HEK293T (cell line): Measurements from ENCODE around the gene SETD1A.

Experiments used
- CTCF ChIA-PET: fragments of 350-600 bp; formaldehyde crosslinking; extraction: SDS; loops from one replicate; lab custom pipeline; 2021; ENCODE audit warnings: antibody characterized with exemption, inconsistent platforms; lab: Yijun Ruan, JAX
- POLR2A ChIA-PET: fragments of 350-600 bp; formaldehyde crosslinking; extraction: SDS; loops from one replicate; lab custom pipeline; 2020; ENCODE audit warnings: antibody characterized with exemption, inconsistent platforms; lab: Yijun Ruan, JAX
- DNase-seq: peaks from one replicate; pipeline ENCODE4 v3.0.0; 2012; ENCODE audit warnings: mixed read lengths; ENCODE audit errors: extremely low spot score
- ARNT ChIP-seq: fragments of 450-650 bp; IDR thresholded peaks from 2 replicates; pipeline ENCODE4 v1.6.1; 2017; ENCODE audit warnings: mild to moderate bottlenecking
- BHLHE40 ChIP-seq: fragments of 450-650 bp; IDR thresholded peaks from 2 replicates; pipeline ENCODE4 v1.6.1; 2016; ENCODE audit warnings: mild to moderate bottlenecking, moderate library complexity, borderline replicate concordance
- CTBP1 ChIP-seq: fragments of 450-650 bp; IDR thresholded peaks from 2 replicates; pipeline ENCODE4 v1.6.1; 2016; ENCODE audit warnings: borderline replicate concordance
- ELF4 ChIP-seq: fragments of 450-650 bp; IDR thresholded peaks from 2 replicates; pipeline ENCODE4 v1.6.1; 2017; ENCODE audit warnings: antibody characterized with exemption
- FOXA1 ChIP-seq: fragments of 450-650 bp; IDR thresholded peaks from 2 replicates; pipeline ENCODE4 v1.6.1; 2016; ENCODE audit warnings: mild to moderate bottlenecking
- FOXK2 ChIP-seq: fragments of 450-650 bp; IDR thresholded peaks from 2 replicates; pipeline ENCODE4 v1.6.1; 2016; ENCODE audit warnings: mild to moderate bottlenecking
- FOXM1 ChIP-seq: fragments of 450-650 bp; IDR thresholded peaks from 2 replicates; pipeline ENCODE4 v1.6.1; 2017; ENCODE audit warnings: mild to moderate bottlenecking, borderline replicate concordance
- HDGF ChIP-seq: fragments of 450-650 bp; IDR thresholded peaks from 2 replicates; pipeline ENCODE4 v1.6.1; 2017; ENCODE audit warnings: antibody characterized with exemption, borderline replicate concordance
- L3MBTL2 ChIP-seq: fragments of 450-650 bp; conservative IDR thresholded peaks from 2 replicates; pipeline ENCODE4 v1.6.1; 2016; ENCODE audit warnings: mild to moderate bottlenecking
- LEF1 ChIP-seq: fragments of 450-650 bp; IDR thresholded peaks from 2 replicates; pipeline ENCODE4 v1.6.1; 2017; ENCODE audit warnings: mild to moderate bottlenecking, borderline replicate concordance
- NFRKB ChIP-seq: fragments of 450-650 bp; IDR thresholded peaks from 2 replicates; pipeline ENCODE4 v1.6.1; 2016; ENCODE audit warnings: mild to moderate bottlenecking, moderate library complexity
- SP1 ChIP-seq: fragments of 450-650 bp; IDR thresholded peaks from 2 replicates; pipeline ENCODE4 v1.6.1; 2017
- SUZ12 ChIP-seq: fragments of 450-650 bp; IDR thresholded peaks from 2 replicates; pipeline ENCODE4 v1.6.1; 2016; ENCODE audit warnings: mild to moderate bottlenecking
- TARDBP ChIP-seq: fragments of 450-650 bp; IDR thresholded peaks from 2 replicates; pipeline ENCODE4 v1.6.1; 2016
- ZNF384 ChIP-seq: fragments of 450-650 bp; IDR thresholded peaks from 2 replicates; pipeline ENCODE4 v1.6.1; 2016
- TF ChIP-seq, protein P1 (sequence below): fragments of 450-650 bp; IDR thresholded peaks from 2 replicates; pipeline ENCODE4 v1.6.1; 2016

SETD1A gene

DNA sequence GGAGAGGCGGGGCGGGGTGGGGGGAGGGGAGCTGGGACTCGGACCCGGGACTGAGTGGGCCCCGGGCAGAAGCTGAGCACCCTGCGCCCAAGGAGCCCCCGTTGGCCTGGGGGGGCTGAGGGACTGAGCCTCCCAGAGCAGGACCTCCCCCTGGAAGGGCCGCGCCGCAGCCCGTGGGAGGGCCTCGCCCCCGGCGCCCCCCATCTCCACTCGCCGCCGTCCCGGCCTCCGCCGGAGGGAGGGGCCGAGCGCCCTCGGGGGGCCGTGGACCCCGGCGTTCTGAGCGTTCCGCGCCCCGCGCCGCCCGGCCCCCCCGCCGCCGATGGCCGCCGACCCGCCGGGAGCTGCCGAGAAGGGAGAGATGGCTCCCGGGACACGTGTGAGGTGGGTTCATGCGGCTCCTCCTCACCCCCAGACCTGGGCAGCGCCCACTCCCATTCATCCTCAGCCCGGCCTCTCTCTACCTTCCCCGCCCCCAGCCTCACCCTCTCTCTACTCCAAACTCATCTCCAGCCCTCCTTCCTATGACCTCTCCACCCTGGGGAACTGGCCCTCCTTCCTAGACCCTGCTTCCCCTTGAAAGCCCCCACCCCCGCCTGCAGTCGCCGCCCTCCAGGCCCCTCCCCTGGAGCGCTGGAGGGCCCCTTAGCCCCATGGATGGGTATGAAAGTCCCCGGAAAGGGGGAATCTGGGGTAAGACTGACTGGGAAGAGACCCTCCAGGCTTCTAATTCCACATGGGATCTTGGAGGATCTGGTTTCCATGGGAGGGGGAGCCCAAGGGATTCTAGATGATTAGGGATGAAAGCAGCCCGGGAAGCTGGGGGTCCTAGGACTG is 33.3 kb upstream of the SETD1A start:
- DNase-seq = no peak
- TF ChIP-seq L3MBTL2 (no peak), BHLHE40 (no peak), FOXA1 (no peak), FOXM1 (no peak; the same call in none of the 2 replicates), LEF1 (no peak), NFRKB (no peak), ELF4 (no peak)
- CTCF ChIA-PET = interaction anchor here (2.0 kb wide), 1 partner anchor 18 kb away, joined by 7 read pairs; no protein-coding TSS in a partner anchor
- POLR2A ChIA-PET = interaction anchor here (0.6 to 2.8 kb wide), 9 partner anchors 10 to 176 kb away, joined by 3 to 9 read pairs (median 4); partner anchors contain the start of genes CTF1 and PHKG2

DNA sequence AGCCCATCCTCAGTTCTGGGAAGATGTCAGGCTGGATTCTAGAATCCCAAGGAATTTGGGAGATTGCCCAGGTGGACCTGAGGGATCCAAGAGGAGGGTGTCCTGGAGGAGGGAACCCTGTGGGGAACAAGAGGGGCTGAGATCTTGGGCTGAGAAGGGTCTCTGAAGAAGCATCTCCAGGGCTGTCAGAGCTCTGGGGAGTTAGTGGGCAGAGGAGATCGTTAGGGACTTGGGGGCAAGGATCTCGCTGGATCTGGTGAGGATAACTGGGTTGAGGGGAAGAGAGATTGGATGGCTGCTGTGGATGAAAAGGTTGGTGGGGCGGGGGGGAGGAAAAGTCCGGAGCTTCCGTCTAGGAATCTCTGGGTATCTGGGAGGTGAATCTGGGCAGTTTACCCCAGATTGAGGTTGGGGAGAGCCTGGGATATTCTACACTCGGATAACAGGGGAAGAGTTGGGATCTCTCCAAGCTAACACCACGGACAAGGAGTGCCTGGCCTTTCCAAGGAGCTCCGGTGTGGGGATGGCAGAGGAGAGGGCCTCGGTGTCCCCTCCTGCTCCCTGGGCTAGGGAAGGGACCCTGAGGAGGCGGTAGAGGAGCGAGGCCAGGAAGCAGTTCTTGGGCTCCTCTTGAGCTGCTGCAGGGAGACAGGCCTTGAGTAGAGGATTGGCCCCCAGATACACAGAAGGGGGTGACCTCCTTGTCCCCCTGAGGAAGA is 32.5 kb upstream of the SETD1A start:
- CTCF ChIA-PET = interaction anchor here (1.1 to 2.0 kb wide), 2 partner anchors 10 to 17 kb away, joined by 4 to 7 read pairs; no protein-coding TSS in a partner anchor
- no peak for DNase-seq
- TF ChIP-seq SUZ12 = no peak
- no peak for TF ChIP-seq CTBP1
- no peak for TF ChIP-seq LEF1
- TF ChIP-seq BHLHE40 = no peak
- TF ChIP-seq, protein P1, sequence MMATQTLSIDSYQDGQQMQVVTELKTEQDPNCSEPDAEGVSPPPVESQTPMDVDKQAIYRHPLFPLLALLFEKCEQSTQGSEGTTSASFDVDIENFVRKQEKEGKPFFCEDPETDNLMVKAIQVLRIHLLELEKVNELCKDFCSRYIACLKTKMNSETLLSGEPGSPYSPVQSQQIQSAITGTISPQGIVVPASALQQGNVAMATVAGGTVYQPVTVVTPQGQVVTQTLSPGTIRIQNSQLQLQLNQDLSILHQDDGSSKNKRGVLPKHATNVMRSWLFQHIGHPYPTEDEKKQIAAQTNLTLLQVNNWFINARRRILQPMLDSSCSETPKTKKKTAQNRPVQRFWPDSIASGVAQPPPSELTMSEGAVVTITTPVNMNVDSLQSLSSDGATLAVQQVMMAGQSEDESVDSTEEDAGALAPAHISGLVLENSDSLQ = no peak
- no peak for TF ChIP-seq FOXA1
- no peak for TF ChIP-seq HDGF
- TF ChIP-seq TARDBP = no peak
- no peak for TF ChIP-seq ELF4
- TF ChIP-seq ARNT = no peak
- no peak for TF ChIP-seq FOXM1
- no peak for TF ChIP-seq NFRKB
- no peak for TF ChIP-seq FOXK2
- TF ChIP-seq ZNF384 = no peak
- no peak for TF ChIP-seq L3MBTL2
- no peak for TF ChIP-seq SP1
- POLR2A ChIA-PET = interaction anchor here (0.6 to 2.8 kb wide), 7 partner anchors 9 to 177 kb away, joined by 3 to 9 read pairs (median 4); partner anchors contain the start of genes CTF1 and PHKG2

DNA sequence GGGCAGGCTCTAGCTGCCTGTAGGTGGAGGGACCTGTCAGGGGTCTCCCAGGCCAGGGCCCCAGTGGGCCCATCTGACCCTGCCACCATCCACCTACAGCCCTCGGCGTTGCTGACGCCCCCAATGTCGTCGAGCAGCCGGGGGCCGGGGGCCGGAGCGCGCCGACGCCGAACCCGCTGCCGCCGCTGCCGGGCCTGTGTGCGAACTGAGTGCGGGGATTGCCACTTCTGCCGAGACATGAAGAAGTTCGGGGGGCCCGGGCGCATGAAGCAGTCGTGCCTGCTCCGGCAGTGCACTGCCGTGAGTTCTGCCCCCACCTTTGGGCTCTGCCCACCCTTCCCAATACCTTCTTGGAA is 31.9 kb upstream of the SETD1A start:
- ChIA-PET CTCF (interaction anchor here (1.1 to 2.0 kb wide), 2 partner anchors 10 to 16 kb away, joined by 4 to 7 read pairs; no protein-coding TSS in a partner anchor), POLR2A (interaction anchor here (0.9 to 2.8 kb wide), 3 partner anchors 17 to 50 kb away, joined by 3 to 9 read pairs (median 7); no protein-coding TSS in a partner anchor)
- no peak for DNase-seq
- TF ChIP-seq BHLHE40 (no peak), NFRKB (no peak), FOXM1 (no peak), CTBP1 (no peak), SP1 (no peak), FOXK2 (no peak), HDGF (no peak), ELF4 (no peak)
- TF ChIP-seq, protein P1 = no peak

DNA sequence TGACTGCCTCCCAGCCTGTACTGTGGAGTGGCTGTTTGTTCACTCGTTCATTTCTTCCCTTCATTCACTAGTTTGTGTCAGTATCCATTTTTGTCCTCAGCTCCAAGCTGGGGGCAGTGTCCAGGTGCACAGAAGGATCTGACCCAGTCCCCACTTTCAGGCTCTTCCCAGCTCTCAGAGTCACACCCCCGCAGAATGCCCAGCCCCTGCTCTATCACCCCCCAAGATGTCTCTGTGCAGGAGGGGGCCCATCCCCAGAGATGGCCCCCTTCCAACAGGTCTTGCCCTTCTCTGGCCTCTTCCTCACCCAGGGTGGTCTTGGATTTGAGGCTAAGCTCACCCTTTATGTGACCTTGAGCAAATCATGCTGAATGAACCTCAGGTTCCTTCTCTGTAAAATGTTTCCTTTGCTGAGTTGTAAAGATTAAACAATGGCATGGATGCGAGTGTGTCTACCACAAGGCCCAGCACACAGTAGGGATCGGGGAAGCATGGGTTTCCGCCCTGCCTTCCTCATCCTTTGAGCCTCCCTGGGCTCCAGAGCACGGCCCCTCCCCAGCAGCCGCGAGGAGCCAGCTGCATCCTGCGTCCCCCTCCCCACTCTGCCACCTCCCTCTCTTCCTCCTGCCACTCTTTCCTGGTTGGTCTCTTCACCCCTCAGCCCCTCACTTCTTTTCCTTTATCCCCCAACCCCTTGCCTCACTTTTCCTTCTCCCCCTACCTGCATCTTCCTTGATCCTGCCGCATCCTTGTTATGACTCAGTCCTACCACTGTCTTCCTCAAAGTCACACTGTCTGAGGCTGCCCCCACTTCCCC is 31.4 kb upstream of the SETD1A start:
- ChIA-PET CTCF (interaction anchor here (0.6 to 2.0 kb wide), 3 partner anchors 9 to 23 kb away, joined by 3 to 7 read pairs (median 4); no protein-coding TSS in a partner anchor), POLR2A (interaction anchor here (0.8 to 2.8 kb wide), 7 partner anchors 8 to 51 kb away, joined by 3 to 9 read pairs (median 5); partner anchors contain the start of genes CTF1 and SETD1A)
- DNase-seq = no peak
- no peak for TF ChIP-seq ZNF384
- TF ChIP-seq CTBP1 = no peak
- TF ChIP-seq FOXM1 = no peak
- TF ChIP-seq ARNT = no peak
- no peak for TF ChIP-seq TARDBP
- TF ChIP-seq HDGF = no peak
- no peak for TF ChIP-seq ELF4
- TF ChIP-seq, protein P1 = no peak
- no peak for TF ChIP-seq LEF1
- no peak for TF ChIP-seq SP1
- no peak for TF ChIP-seq FOXK2
- TF ChIP-seq FOXA1 = no peak
